Bone marrow (tissue), 2 donors: ENCODE data around the gene SERPINB8.
"Not testable (repeated sequence)": the region's sequence is repeated elsewhere in the genome, so short reads cannot be mapped to it uniquely, and the experiment has no call there.

Source experiments
- DNase-seq, 2 donors: peaks; one replicate each; lab custom pipeline; 2025; lab: John Stamatoyannopoulos, UW

The SERPINB8 gene

GRCh38 chr18:63969942-63970808, at the start of gene SERPINB8:
SERPINB8 (plus strand) TSS chr18:63970081; CDS start chr18:63978309, 8,228 bp downstream.
- peak; percentile 54 to 81 for DNase-seq

- no peak for DNase-seq
Observed at GRCh38 chr18:63922049-63922448, 47.8 kb upstream of the SERPINB8 start.

GRCh38 chr18:63924551-63924950, 45.3 kb upstream of the SERPINB8 start:
- no peak for DNase-seq

- DNase-seq: peak in 1 of 2 donors; percentile 6
Observed at GRCh38 chr18:63928331-63928730, 41.5 kb upstream of the SERPINB8 start.

- not testable (repeated sequence) for DNase-seq
Observed at GRCh38 chr18:63929369-63929768, 40.5 kb upstream of the SERPINB8 start.

- DNase-seq: no peak
Observed at GRCh38 chr18:63930773-63931354, 39.0 kb upstream of the SERPINB8 start.

- DNase-seq: peak; percentile 29 to 58
Observed at GRCh38 chr18:63936156-63936931, 33.5 kb upstream of the SERPINB8 start.

- DNase-seq: no peak
Observed at GRCh38 chr18:63936932-63937393, 32.9 kb upstream of the SERPINB8 start.

- no peak for DNase-seq
Observed at GRCh38 chr18:63940008-63940407, 29.9 kb upstream of the SERPINB8 start.

GRCh38 chr18:63940543-63941050, 29.3 kb upstream of the SERPINB8 start:
- DNase-seq: not testable (repeated sequence)

- DNase-seq: no peak
Observed at GRCh38 chr18:63947051-63947790, 22.7 kb upstream of the SERPINB8 start.

GRCh38 chr18:63949068-63949737, 20.7 kb upstream of the SERPINB8 start, which contains the start of gene HMSD:
HMSD (plus strand) TSS chr18:63949301; CDS start chr18:63953456, 4,155 bp downstream.
- DNase-seq: no peak

- DNase-seq: no peak
Observed at GRCh38 chr18:63951302-63951705, 18.6 kb upstream of the SERPINB8 start.

- DNase-seq: no peak
Observed at GRCh38 chr18:63953811-63954210, 16.1 kb upstream of the SERPINB8 start.

GRCh38 chr18:63956755-63957154, 13.1 kb upstream of the SERPINB8 start:
- no peak for DNase-seq

- DNase-seq: no peak
Observed at GRCh38 chr18:63960891-63961290, 9.0 kb upstream of the SERPINB8 start.

- DNase-seq: no peak
Observed at GRCh38 chr18:63961435-63961980, 8.4 kb upstream of the SERPINB8 start.

GRCh38 chr18:63962137-63962536, 7.7 kb upstream of the SERPINB8 start:
- DNase-seq: no peak

GRCh38 chr18:63963615-63964256, 6.1 kb upstream of the SERPINB8 start:
- peak in 1 of 2 donors; percentile 64 for DNase-seq

- DNase-seq: no peak
Observed at GRCh38 chr18:63964908-63965307, 5.0 kb upstream of the SERPINB8 start.
